HL-60 (cell line): ENCODE data around the gene MYO7A.

Experiments used
- GABPA ChIP-seq: IDR thresholded peaks from 2 replicates; pipeline ENCODE4 v1.6.1; 2012; ENCODE audit warnings: low read depth
- POLR2AphosphoS5 ChIP-seq: IDR thresholded peaks from 2 replicates; pipeline ENCODE4 v1.6.1; 2012; ENCODE audit warnings: low read depth
- SPI1 ChIP-seq: IDR thresholded peaks from 2 replicates; pipeline ENCODE4 v1.6.1; 2012; ENCODE audit warnings: low read depth, mild to moderate bottlenecking, borderline replicate concordance
- TF ChIP-seq, protein P1 (sequence below): IDR thresholded peaks from one replicate; pipeline ENCODE4 v1.5.1; 2011; ENCODE audit warnings: low read length, control low read depth, inconsistent platforms; ENCODE audit not compliant: insufficient read depth
- TF ChIP-seq, protein P2 (sequence below): IDR thresholded peaks from 2 replicates; pipeline ENCODE4 v1.6.1; 2012; ENCODE audit warnings: low read depth; ENCODE audit not compliant: insufficient replicate concordance

DNA sequence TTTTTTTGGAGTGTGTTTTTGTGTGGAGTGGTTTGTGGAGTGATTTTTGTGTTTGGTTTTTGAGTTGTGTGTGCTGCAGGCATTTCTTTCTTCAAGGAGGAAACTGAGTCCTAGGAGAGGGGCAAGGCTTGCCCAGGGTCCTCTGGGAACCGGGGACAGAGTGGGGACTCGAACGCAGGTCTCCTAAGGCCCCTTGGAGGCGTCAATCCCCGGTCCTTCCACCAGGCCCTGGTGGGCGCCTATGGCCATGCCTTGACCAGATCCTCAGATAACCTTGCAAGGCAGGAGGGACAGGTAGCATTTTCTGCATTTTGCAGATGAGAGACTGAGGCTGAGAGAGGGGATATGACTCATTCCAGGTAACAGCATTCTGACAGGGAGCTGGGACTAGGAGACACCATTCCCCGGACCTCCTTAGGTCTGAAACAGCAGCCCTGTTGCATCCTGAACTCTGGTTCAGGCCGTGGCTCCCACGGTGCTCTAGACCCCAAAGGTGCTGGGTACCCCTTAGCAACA, 39.1 kb downstream of the MYO7A start:
- TF ChIP-seq, protein P1, sequence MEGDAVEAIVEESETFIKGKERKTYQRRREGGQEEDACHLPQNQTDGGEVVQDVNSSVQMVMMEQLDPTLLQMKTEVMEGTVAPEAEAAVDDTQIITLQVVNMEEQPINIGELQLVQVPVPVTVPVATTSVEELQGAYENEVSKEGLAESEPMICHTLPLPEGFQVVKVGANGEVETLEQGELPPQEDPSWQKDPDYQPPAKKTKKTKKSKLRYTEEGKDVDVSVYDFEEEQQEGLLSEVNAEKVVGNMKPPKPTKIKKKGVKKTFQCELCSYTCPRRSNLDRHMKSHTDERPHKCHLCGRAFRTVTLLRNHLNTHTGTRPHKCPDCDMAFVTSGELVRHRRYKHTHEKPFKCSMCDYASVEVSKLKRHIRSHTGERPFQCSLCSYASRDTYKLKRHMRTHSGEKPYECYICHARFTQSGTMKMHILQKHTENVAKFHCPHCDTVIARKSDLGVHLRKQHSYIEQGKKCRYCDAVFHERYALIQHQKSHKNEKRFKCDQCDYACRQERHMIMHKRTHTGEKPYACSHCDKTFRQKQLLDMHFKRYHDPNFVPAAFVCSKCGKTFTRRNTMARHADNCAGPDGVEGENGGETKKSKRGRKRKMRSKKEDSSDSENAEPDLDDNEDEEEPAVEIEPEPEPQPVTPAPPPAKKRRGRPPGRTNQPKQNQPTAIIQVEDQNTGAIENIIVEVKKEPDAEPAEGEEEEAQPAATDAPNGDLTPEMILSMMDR = no peak
- no peak for TF ChIP-seq POLR2AphosphoS5
- no peak for TF ChIP-seq GABPA
- no peak for TF ChIP-seq SPI1
- TF ChIP-seq, protein P2, sequence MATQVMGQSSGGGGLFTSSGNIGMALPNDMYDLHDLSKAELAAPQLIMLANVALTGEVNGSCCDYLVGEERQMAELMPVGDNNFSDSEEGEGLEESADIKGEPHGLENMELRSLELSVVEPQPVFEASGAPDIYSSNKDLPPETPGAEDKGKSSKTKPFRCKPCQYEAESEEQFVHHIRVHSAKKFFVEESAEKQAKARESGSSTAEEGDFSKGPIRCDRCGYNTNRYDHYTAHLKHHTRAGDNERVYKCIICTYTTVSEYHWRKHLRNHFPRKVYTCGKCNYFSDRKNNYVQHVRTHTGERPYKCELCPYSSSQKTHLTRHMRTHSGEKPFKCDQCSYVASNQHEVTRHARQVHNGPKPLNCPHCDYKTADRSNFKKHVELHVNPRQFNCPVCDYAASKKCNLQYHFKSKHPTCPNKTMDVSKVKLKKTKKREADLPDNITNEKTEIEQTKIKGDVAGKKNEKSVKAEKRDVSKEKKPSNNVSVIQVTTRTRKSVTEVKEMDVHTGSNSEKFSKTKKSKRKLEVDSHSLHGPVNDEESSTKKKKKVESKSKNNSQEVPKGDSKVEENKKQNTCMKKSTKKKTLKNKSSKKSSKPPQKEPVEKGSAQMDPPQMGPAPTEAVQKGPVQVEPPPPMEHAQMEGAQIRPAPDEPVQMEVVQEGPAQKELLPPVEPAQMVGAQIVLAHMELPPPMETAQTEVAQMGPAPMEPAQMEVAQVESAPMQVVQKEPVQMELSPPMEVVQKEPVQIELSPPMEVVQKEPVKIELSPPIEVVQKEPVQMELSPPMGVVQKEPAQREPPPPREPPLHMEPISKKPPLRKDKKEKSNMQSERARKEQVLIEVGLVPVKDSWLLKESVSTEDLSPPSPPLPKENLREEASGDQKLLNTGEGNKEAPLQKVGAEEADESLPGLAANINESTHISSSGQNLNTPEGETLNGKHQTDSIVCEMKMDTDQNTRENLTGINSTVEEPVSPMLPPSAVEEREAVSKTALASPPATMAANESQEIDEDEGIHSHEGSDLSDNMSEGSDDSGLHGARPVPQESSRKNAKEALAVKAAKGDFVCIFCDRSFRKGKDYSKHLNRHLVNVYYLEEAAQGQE = no peak
